AG10803 (cell line): Measurements from ENCODE around the gene TMBIM4.
"Not testable (repeated sequence)": the region's sequence is repeated elsewhere in the genome, so short reads cannot be mapped to it uniquely, and the experiment has no call there.

Source experiments
- DNase-seq: peaks from one replicate; pipeline ENCODE4 v3.0.0; 2010; ENCODE audit warnings: low read depth
- H3K4me3 ChIP-seq: 2 replicates; pipeline ENCODE4 v1.5.1; 2011; ENCODE audit warnings: mild to moderate bottlenecking, low read length, control low read depth
- TF ChIP-seq, protein P1 (sequence below): conservative IDR thresholded peaks from 2 replicates; pipeline ENCODE4 v1.5.1; 2011; ENCODE audit warnings: mild to moderate bottlenecking, low read length, control low read depth, inconsistent platforms

The TMBIM4 gene

DNA sequence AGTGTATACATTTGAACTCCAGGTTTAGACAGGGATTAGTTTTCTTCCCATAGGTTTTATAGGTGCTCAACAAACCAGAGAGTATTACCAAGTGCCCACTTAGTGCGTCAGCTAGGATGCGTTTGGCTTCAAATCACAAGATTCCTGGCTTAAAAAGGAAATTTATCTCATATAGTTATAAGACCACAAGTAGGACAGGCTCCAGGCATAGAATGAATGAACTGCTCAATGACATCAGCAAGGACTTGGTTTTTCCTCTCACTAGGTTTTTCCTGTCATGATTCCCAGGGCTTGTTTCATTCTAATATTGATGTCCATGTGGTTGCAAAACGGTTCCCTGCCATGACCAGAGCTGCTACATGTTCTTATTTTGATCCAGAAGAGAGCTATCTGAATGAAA lies 13.2 kb upstream of the TMBIM4 start:
- no peak overlapping the region for H3K4me3 ChIP-seq
- TF ChIP-seq, protein P1, sequence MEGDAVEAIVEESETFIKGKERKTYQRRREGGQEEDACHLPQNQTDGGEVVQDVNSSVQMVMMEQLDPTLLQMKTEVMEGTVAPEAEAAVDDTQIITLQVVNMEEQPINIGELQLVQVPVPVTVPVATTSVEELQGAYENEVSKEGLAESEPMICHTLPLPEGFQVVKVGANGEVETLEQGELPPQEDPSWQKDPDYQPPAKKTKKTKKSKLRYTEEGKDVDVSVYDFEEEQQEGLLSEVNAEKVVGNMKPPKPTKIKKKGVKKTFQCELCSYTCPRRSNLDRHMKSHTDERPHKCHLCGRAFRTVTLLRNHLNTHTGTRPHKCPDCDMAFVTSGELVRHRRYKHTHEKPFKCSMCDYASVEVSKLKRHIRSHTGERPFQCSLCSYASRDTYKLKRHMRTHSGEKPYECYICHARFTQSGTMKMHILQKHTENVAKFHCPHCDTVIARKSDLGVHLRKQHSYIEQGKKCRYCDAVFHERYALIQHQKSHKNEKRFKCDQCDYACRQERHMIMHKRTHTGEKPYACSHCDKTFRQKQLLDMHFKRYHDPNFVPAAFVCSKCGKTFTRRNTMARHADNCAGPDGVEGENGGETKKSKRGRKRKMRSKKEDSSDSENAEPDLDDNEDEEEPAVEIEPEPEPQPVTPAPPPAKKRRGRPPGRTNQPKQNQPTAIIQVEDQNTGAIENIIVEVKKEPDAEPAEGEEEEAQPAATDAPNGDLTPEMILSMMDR = no peak
- DNase-seq = no peak

DNA sequence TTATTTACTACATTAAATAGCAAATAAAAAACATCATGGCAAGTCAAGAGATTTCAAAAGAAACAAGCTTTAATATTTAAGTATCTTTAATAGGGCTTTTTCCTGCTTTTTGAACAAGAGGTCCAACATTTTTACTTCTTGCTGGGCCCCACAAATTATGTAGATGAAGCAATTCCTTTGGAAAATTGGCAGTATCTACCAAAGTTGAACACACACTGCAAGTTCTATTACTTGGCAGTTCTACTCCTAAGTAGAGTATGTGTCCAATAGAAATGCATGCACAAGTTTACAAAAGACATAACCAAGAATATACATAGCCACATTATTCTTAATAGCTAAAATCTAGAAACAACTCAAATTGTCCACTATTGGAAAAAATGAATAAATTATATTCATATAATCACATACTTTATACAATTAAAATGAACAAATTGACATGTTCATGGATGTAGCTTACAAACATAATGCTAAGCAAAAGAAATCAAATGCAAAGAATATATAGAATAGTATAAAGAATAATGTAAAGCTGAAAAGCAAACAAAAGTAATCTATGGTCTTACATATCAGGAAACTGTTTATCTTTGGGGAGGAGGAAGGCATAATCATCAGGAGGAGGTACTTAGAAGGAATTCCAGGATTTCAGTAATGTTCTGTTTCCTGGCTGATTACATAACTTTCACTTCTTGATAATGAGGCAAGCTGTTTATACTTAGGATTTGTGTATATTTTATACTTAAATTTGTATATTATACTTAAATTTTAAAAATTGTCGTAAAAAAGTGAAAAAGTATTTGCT lies 6.5 kb upstream of the TMBIM4 start:
- TF ChIP-seq, protein P1 = no peak
- peak; percentile 48 for DNase-seq
- H3K4me3 ChIP-seq = no peak overlapping the region

DNA sequence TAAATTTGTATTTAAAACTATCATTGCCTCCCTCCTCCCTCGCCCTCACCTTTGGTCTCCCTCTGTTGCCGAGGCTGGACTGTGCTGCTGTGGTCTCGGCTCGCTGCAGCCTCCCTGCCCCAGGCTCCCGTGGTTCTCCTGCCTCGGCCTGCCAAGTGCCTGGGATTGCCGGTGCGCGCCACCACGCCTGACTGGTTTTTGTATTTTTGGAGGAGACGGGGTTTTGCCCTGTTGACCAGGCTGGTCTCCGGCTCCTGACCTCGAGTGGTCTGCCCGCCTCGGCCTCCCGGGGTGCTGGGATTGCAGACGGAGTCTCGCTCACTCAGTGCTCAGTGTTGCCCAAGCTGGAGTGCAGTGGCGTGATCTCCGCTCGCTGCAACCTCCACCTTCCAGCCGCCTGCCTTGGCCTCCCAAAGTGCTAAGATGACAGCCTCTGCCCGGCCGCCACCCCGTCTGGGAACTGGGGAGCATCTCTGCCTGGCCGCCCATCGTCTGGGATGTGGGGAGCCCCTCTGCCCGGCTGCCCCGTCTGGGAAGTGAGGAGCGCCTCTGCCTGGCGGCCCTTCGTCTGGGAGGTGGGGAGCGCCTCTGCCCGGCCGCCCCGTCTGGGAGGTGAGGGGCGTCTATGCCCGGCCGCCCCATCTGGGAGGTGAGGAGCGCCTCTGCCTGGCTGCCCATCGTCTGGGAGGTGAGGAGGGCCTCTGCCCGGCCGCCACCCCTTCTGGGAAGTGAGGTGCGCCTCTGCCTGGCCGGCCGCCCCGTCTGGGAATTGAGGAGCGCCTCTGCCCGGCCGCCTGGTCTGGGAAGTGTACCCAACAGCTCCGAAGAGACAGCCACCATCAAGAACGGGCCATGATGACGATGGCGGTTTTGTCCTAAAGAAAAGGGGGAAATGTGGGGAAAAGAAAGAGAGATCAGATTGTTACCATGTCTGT lies 4.9 kb upstream of the TMBIM4 start:
- not testable (repeated sequence) for H3K4me3 ChIP-seq, DNase-seq

DNA sequence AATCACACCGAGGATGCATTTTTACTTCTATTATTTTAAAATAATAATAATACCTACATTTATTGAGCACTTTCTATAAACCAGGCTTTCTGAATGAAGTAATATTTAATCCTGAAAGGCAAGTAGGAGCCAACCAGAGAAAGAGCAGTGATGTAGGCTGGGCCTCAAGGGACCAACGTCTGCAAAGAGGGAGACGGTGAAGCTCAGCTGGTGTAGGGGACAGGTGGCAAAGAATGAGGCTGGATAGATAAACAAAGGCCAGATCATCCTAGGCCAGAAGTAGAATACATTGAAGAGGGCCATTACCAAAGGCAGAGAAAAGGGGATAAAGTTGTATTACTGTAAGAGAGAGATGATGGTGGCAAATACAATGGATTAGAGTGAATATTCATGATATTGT lies 810 bp upstream of the TMBIM4 start:
- DNase-seq = no peak
- H3K4me3 ChIP-seq = peak overlapping the region; percentile 90
- TF ChIP-seq, protein P1 = no peak

DNA sequence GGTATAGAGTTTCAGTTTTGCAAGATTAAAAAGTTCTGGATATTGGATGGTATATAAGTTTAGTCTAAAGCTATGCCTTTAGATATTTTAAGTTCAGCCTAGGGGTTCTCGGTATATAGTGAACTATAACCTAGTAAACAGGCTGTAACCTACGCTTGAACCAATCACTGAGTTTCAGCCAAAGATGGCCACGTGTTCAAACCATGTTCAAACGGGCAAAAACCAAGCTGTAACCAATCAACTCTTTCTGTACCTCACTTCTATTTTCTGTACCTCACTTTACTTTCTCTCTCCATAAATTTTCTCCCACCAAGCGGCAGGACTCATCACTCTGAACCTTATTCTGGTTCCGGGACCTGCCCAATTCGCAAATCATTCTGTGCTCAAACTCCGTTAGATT lies 1.4 kb downstream of the TMBIM4 start:
- peak overlapping the region; percentile 90 for H3K4me3 ChIP-seq
- TF ChIP-seq, protein P1 = no peak
- DNase-seq = no peak

DNA sequence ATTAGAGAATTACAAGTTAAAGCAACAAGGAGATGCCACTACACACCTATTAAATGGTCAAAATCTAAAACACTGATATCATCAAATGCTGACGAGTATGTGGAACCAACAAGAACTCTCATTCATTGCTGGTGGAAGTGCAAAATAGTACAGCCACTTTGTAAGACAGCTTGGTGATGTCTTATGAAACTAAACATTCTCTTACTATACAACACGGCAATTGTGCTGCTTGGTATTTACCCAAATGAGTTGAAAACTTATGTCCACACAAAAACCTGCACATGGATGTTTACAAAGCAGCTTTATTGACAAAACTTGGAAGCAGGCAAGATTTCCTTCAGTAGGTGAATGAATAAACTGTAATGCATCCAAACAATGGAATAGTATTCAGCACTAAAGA lies 3.2 kb downstream of the TMBIM4 start:
- H3K4me3 ChIP-seq = no peak overlapping the region
- TF ChIP-seq, protein P1 = no peak
- DNase-seq = no peak

DNA sequence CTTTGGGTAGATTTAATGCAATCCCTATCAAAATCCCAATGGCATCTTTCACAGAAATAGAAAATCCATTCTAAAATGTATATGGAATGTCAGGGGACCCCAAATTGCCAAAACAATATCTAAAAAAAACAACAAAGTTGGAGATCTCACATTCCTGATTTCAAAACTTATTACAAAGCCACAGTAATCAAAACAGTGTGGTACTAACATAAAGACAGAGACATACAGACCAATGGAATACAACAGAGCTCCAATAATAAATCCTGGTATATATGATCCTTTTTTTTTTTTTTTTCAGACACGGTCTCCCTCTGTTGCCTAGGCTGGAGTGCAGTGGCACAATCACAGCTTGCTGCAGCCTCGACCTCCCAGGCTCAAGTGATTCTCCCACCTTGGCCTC lies 4.7 kb downstream of the TMBIM4 start:
- no peak overlapping the region for H3K4me3 ChIP-seq
- DNase-seq = no peak
- TF ChIP-seq, protein P1 = no peak
